Activated naive CD8-positive, alpha-beta T cell (primary cell): ENCODE data around the gene HIF3A.

Experiments used
- H3K27ac Mint-ChIP-seq: one replicate; pipeline ENCODE4 v1.8.0; 2021; ENCODE audit warnings: mixed read lengths
- H3K27me3 Mint-ChIP-seq: one replicate; pipeline ENCODE4 v1.8.0; 2021; ENCODE audit warnings: mixed read lengths
- H3K36me3 Mint-ChIP-seq: one replicate; pipeline ENCODE4 v1.8.0; 2021; ENCODE audit warnings: mixed read lengths
- H3K4me1 Mint-ChIP-seq: one replicate; pipeline ENCODE4 v1.8.0; 2021; ENCODE audit warnings: low read depth, mixed read lengths
- H3K4me3 Mint-ChIP-seq: one replicate; pipeline ENCODE4 v1.8.0; 2021; ENCODE audit warnings: mild to moderate bottlenecking, mixed read lengths
- H3K9me3 Mint-ChIP-seq: one replicate; pipeline ENCODE4 v1.8.0; 2021; ENCODE audit warnings: low read depth, mixed read lengths

HIF3A gene

GRCh38 chr19:46337487-46337886 lies 40.6 kb downstream of the HIF3A start:
- H3K27me3 Mint-ChIP-seq = peaks cover 4% of the 10 kb centered on the region
- no peaks in the 10 kb centered on the region for H3K9me3 Mint-ChIP-seq
- no peak overlapping the region for H3K27ac Mint-ChIP-seq
- no peaks in the 10 kb centered on the region for H3K36me3 Mint-ChIP-seq
- no peaks in the 10 kb centered on the region for H3K4me1 Mint-ChIP-seq
- H3K4me3 Mint-ChIP-seq = no peak overlapping the region

- no peaks in the 10 kb centered on the region for H3K9me3 Mint-ChIP-seq
- peaks cover 2% of the 10 kb centered on the region for H3K27me3 Mint-ChIP-seq
- H3K36me3 Mint-ChIP-seq = no peaks in the 10 kb centered on the region
- H3K27ac Mint-ChIP-seq = no peak overlapping the region
- H3K4me1 Mint-ChIP-seq = no peaks in the 10 kb centered on the region
- H3K4me3 Mint-ChIP-seq = no peak overlapping the region
These were observed 42.6 kb downstream of the HIF3A start for GRCh38 chr19:46339446-46339845.

DNA sequence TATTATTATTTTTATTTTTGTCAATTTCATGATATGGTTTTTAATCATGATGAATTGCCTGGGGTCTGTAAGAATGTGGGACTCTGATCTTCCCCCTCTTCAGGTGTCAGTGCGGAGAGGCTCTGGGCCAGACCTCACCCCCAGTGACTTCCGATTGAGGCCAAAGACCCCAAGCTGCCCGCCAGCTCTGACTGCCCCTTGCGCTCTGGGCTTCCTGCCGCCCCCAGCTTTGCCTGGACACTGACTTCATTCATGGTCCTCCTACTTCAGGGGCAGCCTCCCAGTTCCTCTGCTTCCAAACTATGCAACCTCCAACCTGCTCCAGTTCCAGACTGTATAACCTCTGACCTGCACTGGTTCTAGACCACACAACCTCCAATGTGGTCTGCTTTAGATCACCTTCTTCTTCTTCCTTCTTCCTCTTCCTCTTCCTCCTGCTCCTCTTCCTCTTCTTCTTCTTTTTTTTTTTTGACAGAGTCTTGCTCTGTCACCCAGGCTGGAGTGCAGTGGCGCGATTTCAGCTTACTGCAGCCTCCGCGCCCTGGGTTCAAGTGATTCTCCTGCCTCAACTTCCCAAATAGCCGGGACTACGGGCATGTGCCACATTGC lies 43.3 kb downstream of the HIF3A start:
- no peaks in the 10 kb centered on the region for H3K4me1 Mint-ChIP-seq
- no peak overlapping the region for H3K4me3 Mint-ChIP-seq
- peaks cover 2% of the 10 kb centered on the region for H3K27me3 Mint-ChIP-seq
- no peak overlapping the region for H3K27ac Mint-ChIP-seq
- no peaks in the 10 kb centered on the region for H3K36me3 Mint-ChIP-seq
- H3K9me3 Mint-ChIP-seq = no peaks in the 10 kb centered on the region

GRCh38 chr19:46341937-46342336 lies 45.1 kb downstream of the HIF3A start:
- H3K36me3 Mint-ChIP-seq = no peaks in the 10 kb centered on the region
- no peak overlapping the region for H3K27ac Mint-ChIP-seq
- H3K27me3 Mint-ChIP-seq = peaks cover 2% of the 10 kb centered on the region
- H3K9me3 Mint-ChIP-seq = no peaks in the 10 kb centered on the region
- H3K4me1 Mint-ChIP-seq = peaks cover 8% of the 10 kb centered on the region
- no peak overlapping the region for H3K4me3 Mint-ChIP-seq

DNA sequence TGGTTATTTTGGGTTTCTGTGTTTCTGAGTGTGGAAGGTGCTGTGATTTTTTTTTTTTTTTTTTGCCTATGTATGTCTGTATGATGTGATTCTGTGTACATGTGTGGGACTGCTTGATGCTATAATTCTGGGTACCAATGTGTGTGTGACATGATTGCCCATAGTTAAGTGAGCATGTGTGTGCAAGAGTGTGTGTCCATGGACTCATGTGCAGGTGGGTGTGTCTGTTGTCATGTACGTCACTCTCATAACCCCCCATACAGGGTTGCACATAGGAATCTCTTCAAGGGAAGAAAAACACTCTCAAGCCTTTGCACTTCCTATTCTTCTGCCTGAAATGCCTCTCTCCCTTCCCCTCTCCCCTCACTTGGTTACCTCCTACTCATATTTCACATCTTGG lies 47.5 kb downstream of the HIF3A start:
- Mint-ChIP-seq H3K27ac (no peak overlapping the region), H3K27me3 (peaks cover 2% of the 10 kb centered on the region), H3K36me3 (peaks cover 3% of the 10 kb centered on the region), H3K4me3 (no peak overlapping the region), H3K4me1 (peaks cover 29% of the 10 kb centered on the region), H3K9me3 (no peaks in the 10 kb centered on the region)

GRCh38 chr19:46345157-46345556 lies 48.3 kb downstream of the HIF3A start:
- H3K27ac Mint-ChIP-seq = no peak overlapping the region
- H3K9me3 Mint-ChIP-seq = no peaks in the 10 kb centered on the region
- H3K36me3 Mint-ChIP-seq = peaks cover 3% of the 10 kb centered on the region
- peak overlapping the region; percentile 97 for H3K4me3 Mint-ChIP-seq
- peaks cover 36% of the 10 kb centered on the region for H3K4me1 Mint-ChIP-seq
- H3K27me3 Mint-ChIP-seq = peaks cover 2% of the 10 kb centered on the region

GRCh38 chr19:46346821-46347571 lies 50.2 kb downstream of the HIF3A start, which contains the start of gene PPP5C:
Gene PPP5C, plus strand, starts transcription at chr19:46347087. Its CDS starts 10 bp downstream, at chr19:46347097.
- Mint-ChIP-seq H3K27me3 (no peaks in the 10 kb centered on the region), H3K27ac (peak within 1 kb of the TSS; percentile 90), H3K4me1 (peaks cover 51% of the 10 kb centered on the region), H3K4me3 (peak within 1 kb of the TSS; percentile 97), H3K9me3 (no peaks in the 10 kb centered on the region), H3K36me3 (peaks cover 7% of the 10 kb centered on the region)

DNA sequence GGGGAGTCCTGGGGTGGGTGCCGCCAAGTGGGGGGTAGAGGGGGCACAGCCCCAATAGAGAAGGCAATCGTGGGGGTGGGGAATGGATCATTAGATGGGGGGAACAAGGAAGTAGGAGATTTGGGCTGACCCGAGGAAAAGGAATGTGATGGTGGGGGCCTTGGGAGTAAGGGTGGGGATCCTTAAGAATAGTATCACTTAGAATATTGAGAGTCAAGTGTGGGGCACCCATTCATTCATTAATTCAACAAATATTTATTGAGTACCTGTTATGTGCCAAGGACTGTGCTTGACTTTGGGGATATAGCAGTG lies 50.7 kb downstream of the HIF3A start:
- no peaks in the 10 kb centered on the region for H3K9me3 Mint-ChIP-seq
- H3K27ac Mint-ChIP-seq = peak overlapping the region; percentile 90
- H3K27me3 Mint-ChIP-seq = no peaks in the 10 kb centered on the region
- H3K36me3 Mint-ChIP-seq = peaks cover 7% of the 10 kb centered on the region
- H3K4me1 Mint-ChIP-seq = peaks cover 53% of the 10 kb centered on the region
- H3K4me3 Mint-ChIP-seq = peak overlapping the region; percentile 97

GRCh38 chr19:46347985-46348384 lies 51.1 kb downstream of the HIF3A start:
- H3K27me3 Mint-ChIP-seq = no peaks in the 10 kb centered on the region
- H3K4me3 Mint-ChIP-seq = peak overlapping the region; percentile 97
- H3K4me1 Mint-ChIP-seq = peaks cover 53% of the 10 kb centered on the region
- peak overlapping the region; percentile 90 for H3K27ac Mint-ChIP-seq
- H3K36me3 Mint-ChIP-seq = peaks cover 7% of the 10 kb centered on the region
- H3K9me3 Mint-ChIP-seq = no peaks in the 10 kb centered on the region

DNA sequence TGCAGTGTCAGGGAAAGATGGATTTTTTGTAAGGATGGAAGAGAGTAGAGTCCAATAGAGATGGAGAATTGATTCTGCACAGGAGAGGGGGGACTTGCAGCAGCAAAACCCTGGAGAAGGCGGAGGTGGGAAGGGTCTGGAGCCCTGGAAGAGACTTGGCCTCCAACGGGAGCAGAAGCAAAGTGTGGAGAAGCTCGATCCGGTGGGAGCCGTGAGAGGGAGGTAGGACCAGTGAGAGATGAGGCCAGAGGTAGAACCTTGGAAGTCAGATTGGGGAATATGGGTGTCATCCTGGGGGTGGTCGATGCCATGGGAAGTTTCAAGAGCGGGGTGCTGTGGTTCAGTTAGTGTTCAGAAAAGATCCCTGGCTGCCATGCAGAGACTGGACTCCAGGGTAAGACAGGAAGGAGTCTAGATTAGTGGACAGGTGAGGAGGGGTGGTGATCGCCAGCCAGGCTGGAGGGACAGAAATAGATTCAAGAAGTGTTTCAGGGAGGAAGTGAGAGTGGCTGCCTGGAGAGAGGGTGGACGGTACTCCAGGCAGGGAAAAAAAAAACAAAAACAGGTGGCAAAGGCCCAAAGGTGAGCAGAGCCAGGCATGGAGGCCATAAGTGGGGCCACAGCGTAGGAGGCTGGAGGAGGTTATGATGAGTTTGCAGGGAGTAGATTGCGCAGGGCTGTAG lies 52.6 kb downstream of the HIF3A start:
- Mint-ChIP-seq H3K4me1 (peaks cover 53% of the 10 kb centered on the region), H3K36me3 (peaks cover 7% of the 10 kb centered on the region)

GRCh38 chr19:46350029-46350757 lies 53.4 kb downstream of the HIF3A start:
- Mint-ChIP-seq H3K27ac (peak overlapping the region; percentile 95), H3K4me1 (peaks cover 57% of the 10 kb centered on the region), H3K27me3 (no peaks in the 10 kb centered on the region), H3K36me3 (peaks cover 7% of the 10 kb centered on the region), H3K9me3 (no peaks in the 10 kb centered on the region), H3K4me3 (peak overlapping the region; percentile 97)

More for the DNA sequence above, 52.6 kb downstream of the HIF3A start:
- peak overlapping the region; percentile 97 for H3K4me3 Mint-ChIP-seq
- H3K9me3 Mint-ChIP-seq = no peaks in the 10 kb centered on the region
- no peaks in the 10 kb centered on the region for H3K27me3 Mint-ChIP-seq
- H3K27ac Mint-ChIP-seq = peak overlapping the region; percentile 95

GRCh38 chr19:46350758-46351159 lies 53.9 kb downstream of the HIF3A start:
- Mint-ChIP-seq H3K36me3 (peaks cover 7% of the 10 kb centered on the region), H3K9me3 (no peaks in the 10 kb centered on the region), H3K27me3 (no peaks in the 10 kb centered on the region), H3K4me3 (peak overlapping the region; percentile 97), H3K27ac (peak overlapping the region; percentile 95), H3K4me1 (peaks cover 55% of the 10 kb centered on the region)

- H3K4me3 Mint-ChIP-seq = peak overlapping the region; percentile 97
- no peaks in the 10 kb centered on the region for H3K9me3 Mint-ChIP-seq
- peak overlapping the region; percentile 95 for H3K27ac Mint-ChIP-seq
- H3K4me1 Mint-ChIP-seq = peaks cover 53% of the 10 kb centered on the region
- H3K36me3 Mint-ChIP-seq = peaks cover 7% of the 10 kb centered on the region
- H3K27me3 Mint-ChIP-seq = no peaks in the 10 kb centered on the region
These were observed 54.6 kb downstream of the HIF3A start for GRCh38 chr19:46351241-46352041.
